HG03039 (cell line): ENCODE data around the gene CNTNAP2.

ENCODE experiments used
- ATAC-seq: cut with Tn5 transposase; IDR thresholded peaks from one replicate; pipeline ENCODE4 v1.9.1; 2021; ENCODE audit warnings: mild to moderate bottlenecking, moderate library complexity; ENCODE audit not compliant: unreplicated experiment

Gene CNTNAP2

DNA sequence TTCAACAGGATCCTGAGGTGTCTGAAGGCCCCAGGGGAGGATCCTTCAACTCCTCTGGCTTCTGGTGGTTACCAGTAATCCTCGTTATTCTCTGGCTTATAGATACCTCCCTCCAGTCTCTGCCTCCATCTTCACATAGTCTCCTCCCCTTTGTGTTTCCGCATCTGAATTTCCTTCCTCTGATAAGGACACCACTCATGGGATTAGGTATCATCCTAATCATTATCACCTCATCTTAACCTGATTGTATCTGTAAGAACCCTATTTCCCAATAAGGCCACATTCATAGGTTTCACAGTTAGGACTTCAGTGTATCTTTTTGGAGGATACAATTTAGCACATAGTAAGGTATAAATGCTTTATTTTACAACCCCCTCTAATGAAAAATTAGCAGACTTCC lies 1189.2 kb downstream of the CNTNAP2 start:
- ATAC-seq, result no peak

DNA sequence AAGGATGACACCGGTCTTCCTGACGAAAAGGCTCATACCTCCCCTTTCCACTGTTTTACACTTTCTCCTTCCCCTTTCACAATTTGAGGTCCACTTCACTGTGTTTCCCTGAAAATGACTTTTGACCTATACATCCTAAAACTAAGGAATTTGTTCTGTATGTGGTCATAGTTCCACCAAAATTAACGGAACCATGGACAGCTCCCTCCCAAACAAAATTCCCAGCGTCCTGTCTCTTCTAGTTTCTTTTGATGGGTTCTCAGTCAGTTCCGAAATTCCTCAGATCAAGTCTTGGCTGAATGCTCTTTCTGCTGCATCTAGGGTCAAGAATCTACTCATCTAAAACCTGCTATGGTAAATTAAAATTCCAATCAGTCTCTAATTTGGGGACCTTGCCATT lies 1191.9 kb downstream of the CNTNAP2 start:
- ATAC-seq, result no peak

DNA sequence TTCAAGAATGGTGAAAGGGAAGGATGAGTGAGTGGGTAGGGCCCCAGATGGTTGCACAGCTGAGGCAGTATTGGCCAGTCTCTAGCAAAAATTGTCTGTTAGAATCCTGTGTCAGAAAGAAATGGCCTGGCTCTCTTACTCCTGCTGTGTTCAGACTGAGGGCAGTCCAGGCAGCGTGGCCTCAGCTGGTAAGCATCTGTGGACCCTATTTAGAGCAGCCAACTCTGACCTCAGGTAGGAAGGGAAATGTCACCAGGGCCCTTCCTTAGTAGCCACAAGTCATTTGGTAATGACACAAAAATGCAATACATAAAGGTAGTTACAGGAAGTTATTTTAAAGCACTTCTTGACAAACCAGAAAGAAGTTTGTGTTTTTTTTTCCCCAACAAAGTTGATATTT lies 1194.7 kb downstream of the CNTNAP2 start:
- no peak for ATAC-seq

DNA sequence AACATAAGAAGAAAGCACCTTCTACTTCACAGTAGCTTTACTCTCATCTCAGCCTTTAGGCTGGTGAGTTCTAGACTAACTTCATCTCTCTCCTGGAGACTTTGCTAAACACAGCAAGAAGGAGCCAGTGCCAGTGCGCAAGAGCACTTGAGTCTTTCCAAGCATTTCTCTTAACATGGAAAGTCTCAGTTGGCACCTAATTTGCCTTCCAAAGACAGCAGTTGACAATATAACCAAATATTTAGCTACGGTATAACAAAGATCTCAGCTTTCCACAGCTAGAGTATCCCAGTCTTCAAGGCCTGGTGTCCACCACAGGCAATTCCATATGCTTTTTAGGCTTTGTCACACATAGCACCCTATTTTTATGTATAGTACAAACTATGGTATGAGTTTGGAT lies 1204.9 kb downstream of the CNTNAP2 start:
- no peak for ATAC-seq

DNA sequence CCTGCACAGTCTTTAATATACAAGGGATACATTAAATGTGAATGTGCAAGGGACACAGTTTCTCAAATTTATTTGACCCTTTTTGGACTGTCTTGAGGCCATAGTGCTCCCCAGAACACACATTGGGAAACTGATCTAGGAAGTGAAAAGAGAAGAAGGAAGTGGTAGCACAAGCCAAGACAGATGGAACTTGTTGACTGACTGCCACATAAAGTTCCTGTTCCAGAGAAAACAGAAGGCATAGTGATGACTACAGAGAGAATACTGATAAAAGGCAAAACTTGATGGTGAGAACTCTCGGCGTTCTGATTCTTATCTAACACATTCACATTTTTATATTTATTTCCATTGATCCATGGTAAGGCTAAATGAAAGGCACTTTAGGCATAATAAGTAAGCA lies 1216.4 kb downstream of the CNTNAP2 start:
- no peak for ATAC-seq

DNA sequence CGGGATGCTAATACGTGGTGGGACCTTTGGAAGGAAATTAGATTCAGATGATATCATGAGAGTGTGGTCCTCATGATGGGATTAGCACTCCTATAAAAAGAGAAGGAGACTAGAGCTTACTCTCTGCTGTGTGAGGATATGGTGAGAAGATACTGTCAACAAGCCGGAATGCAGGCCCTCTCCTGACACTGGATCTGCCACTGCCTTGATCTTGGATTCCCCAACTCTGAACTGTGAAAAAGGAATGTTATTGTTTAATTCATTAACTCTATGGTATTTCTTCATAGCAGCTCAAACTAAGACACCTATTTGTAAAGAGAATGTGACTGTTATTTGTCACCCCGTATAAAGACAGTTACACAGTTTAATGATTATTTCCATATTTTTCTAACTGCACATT lies 1246.5 kb downstream of the CNTNAP2 start:
- no peak for ATAC-seq

DNA sequence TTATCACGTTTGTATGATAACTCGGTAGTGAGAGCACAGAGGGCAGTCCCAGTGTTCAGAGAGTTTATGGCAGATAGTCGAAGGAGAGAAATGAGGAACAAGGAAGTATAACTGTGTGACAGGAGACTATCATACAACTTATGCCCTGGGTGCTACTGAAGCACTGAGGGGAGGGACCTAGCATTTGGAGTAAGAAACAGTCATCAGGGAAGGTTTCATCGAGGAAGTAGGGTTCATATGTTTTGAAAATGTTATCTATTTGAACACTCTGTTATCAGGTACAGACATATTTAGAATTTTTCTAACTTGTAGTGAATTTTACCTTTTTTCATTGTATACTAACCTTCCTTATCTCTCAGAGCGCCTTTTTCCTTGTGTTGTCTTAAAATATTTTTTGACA lies 1259.6 kb downstream of the CNTNAP2 start:
- ATAC-seq, result no peak

DNA sequence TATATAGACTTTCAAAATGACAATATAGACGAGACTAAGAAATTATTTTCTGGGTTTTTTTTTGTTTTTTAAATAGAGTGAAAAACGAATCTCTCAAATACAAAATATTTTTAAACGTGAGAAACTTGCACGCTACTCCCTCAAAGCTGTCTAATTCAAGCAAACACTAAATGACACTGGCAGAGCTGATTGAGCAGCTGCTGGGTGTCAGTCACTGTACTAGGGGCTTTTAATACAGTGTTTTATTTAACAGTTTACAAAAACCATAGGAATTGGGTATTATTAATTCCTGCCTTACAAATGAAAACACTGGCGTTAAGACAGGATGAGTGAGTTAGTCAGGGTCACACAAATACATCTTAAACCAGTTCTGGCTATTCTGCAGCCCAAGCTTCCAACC lies 1264.3 kb downstream of the CNTNAP2 start:
- no peak for ATAC-seq

DNA sequence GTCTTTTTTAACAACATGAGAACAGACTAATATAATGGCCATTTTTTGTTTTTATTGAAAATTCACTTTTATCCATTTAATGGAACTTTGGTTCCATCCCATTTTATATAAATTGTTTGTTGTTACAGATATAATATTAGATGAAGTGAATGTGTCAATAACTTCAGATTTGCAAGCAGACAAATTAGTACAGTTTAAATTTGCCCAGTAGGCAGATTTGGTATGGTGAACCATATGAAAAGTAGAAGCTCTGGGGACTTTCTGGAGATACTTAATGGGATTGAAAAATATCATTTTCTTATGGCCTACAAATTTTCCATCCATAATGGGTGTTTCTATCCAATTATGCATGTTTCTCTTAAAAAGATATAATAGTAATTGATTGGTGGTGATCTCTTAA lies 1277.7 kb downstream of the CNTNAP2 start:
- no peak for ATAC-seq

DNA sequence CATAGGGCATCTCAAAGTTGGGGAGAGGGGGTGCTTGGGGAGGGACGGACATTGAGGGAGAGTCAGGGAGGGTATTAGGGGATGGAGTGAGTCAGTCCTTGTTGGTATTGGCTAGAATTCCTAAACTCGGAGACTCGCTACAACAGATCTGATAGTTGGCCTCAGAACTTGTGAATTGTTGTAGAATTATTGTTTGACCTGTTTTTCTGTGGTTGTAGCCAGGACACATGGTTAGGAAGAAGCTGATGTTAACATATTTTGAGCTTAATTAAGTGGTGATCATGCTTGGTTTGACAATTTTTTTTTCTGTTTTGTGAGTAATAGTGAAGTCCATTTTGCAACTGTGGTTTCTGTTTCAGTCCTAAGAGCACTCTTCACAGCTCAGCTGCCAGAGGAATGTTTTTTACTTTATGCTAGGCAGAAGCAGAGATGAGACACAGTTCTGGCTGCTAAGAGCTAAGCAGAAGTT lies 1283.7 kb downstream of the CNTNAP2 start:
- no peak for ATAC-seq

DNA sequence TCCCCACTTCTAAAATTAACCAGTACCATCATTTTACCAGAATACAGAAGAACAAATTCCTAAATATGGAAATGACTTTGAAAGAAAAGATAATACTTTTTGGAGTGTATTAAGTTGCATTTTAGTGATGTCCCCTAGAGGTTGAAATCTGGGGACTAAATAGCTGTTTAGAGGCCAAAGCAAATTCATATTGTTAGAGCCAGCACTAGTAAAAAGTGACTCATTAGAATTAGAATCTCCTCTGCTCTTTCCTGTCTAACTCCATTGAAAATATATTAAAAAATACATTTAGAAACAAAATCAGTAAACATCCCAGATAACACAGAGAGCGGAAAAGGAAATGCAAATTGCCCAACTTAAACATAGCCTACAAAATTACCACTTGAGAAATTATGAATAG lies 1284.3 kb downstream of the CNTNAP2 start:
- ATAC-seq, result no peak

DNA sequence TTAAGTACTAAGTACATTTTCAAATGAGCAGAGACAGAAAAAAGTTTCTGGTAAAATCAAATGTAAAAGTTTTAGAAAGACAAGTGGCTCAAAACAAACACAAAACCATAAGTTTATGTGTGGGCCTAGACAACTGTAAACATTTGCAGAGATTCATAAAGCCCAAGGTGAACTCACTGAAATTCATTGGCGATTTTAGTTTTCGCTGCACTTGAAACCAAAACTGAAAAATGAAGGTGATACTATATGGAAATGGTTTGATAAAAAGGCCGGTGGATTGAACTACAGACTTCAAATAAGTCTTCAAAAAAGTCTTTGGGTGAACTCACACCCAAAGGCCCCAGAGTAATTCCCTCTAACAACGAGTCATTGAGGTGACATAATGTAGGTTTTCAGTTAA lies 1289.0 kb downstream of the CNTNAP2 start:
- ATAC-seq, result no peak

DNA sequence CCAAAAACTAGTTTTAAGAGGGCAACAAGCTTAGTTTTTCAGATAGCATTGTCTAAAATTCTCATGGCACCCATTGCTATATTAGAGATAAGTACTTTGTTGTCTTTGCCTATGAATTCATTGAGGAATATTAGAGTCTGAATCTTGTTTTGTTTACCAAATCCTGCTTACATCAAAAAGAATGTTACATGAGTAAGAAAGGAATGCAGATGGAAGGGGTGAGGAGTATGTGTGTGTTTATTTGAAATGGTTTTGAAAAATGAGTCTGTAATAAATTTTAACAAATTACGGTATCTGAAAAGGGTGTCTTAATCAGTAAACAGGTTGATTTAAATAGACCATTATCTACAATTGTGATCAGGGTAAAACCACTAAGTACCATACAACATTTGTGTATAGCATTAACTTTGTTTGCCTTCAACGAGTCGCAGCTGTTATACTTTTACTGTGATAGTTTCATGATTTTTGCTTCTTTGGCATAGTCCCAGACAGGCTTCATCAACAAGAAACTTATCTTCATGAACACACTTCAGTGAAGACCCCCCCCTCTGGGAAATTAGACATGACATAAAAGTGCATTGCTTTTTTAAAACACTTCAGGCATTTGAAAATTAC lies 1290.0 kb downstream of the CNTNAP2 start:
- no peak for ATAC-seq

DNA sequence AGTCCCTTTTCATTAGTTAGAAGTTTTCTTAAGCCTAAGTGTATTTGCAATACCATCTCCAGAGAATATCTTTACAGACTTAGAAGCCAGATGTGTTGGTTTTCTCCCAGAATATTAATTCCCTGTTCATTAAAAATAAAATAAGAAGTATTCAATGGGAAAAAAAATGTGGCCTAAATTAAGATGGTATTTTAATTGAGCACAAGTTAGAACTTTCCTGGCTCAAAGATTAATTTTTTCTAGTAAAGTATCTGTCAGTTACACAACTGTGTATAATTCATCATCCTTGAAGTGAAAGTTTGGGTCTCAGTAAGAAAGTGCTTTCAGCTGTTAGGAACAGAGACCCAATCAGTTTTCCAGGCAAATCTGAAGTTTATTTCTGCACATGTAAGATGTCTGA lies 1294.5 kb downstream of the CNTNAP2 start:
- no peak for ATAC-seq

DNA sequence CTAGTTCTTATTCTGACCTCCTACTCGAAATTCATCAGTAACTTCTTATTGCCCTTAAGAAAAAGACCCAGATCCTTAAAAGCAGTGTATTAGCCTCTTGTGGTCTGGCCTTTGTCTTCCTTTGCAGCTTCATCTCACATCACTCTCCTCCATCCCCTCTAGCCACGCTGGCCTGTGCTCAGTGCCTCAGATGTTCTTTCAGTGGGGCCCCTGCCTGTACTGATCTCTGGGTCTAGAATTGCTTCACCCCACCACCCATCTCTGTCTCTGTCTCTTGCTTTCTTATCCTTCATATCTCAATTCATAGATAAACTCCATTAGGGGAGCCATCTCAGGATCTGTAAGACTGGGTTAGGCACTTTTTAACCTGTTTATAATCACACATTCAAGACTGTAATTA lies 1295.5 kb downstream of the CNTNAP2 start:
- no peak for ATAC-seq

DNA sequence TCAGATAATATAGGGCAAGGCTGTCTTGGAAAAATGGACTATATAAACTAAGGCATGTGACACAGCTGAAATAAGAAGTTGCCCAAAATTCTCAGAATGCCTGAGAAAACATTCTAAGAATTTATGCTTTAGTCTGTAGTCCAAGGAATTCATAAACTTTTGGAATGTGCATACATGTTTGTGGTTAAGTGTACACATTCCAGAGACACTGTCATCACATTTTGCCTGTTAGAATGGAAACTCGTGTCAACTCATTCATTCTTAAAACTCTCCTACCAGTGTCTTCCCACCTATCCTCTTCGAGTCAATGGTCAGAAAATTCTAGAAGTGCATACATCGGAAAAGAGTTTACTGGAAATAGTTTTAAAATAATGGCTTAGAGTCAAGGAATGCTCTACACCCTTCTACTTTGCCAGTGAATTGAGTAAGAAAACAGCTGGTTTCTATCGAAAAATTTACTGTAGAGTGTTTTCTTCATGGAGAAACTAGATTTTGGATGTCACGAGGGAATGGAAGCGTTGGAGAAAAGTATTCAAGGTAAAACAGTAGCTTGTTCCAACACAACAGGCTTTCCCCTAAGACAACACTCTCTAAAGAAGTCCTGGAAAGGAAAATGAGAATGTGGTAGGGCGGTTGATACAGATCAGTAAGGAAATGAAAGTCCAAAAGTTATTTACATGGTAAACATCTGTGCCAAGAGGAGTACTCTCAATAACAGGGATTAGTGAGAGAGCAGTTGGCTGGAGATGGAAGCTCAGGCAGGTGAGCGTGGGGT lies 1296.4 kb downstream of the CNTNAP2 start:
- ATAC-seq, result no peak

DNA sequence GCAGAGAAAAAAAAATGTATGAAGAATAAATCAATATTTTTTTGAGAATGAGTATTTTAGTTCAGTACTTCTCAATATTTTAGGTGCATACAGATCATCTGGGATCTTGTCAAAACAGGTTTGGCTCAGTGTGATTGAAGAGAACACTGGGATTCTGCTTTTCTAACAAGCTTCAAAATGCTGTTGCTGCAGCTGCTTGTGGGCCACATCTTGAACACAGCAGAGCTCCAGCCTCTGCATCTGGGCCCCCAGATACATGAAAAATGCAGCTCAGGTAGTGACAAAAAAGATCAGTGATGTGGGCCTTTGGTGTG lies 1296.9 kb downstream of the CNTNAP2 start:
- ATAC-seq, result no peak

DNA sequence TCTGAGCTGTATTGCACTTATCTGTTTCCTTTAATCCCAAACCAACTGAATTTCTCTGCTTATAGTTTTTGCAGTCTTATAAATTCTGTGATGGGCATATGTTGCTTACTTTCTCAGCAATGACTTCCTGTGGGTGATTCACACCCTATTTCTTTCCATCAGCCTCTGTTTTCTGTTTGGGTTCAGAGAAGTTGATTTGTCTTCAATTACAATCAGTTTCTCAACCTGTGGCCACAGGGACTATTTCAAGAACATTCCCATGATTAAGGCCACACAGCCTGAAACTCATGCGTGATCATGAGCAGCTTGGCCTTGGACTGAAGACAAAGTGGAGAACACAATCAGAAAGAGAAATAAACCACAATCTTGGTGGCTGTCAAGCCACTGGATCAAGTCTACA lies 1299.4 kb downstream of the CNTNAP2 start:
- no peak for ATAC-seq

DNA sequence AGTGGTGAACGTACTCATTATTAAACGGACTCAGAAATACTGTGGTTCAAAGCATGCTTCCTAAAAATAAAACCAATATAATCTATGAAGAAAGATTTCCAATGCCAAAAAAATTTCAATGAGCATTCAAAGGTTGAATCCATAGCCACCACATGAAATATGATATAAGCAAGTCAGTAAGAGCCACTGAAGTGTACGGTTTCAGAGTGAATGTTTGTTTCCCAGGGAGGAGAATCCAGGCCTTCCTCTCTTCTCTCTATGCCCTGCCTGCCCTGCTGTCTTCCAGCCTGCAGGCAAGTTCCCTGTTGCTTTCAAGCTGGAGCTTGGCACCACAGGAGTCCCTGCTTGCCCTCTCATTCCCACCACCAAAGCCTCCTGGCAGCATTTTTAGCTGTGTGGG lies 1302.4 kb downstream of the CNTNAP2 start:
- ATAC-seq, result no peak

DNA sequence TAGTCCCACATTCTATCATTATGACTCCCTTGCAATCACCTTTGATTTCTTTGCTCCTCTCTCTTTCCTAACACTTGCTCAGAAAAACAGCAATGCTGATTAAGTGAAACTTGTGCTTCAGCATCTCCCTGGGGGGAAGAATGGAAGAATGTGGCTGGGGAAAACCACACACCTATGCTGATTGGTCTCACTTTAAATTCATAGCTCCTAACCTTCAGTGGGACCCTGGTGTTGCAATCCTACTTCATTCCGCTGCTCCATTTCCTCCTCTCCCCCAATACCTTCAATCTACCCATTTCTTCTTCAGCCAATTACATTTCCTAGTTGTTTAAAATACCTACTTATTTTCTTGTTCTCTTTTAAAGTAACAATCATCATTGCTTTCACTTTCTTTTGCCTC lies 1307.3 kb downstream of the CNTNAP2 start:
- ATAC-seq, result no peak

DNA sequence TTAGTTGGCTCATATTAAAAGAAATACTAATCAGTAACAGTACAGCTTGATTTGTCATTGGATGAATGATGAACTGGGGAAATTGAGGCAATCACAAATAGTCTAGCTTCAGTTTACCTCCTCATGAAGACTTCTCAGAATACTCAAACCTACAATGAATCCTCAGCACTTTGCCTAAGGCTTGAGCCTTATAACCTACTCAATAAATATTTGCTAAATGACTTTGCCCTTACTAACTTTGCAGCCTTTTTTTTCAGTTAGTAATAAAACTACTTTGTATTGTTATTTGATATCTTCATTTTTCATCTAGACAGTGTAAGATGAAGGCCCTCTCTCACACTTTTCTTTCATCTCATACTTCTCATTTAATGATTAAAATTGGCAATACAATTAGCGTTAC lies 1311.5 kb downstream of the CNTNAP2 start:
- no peak for ATAC-seq

DNA sequence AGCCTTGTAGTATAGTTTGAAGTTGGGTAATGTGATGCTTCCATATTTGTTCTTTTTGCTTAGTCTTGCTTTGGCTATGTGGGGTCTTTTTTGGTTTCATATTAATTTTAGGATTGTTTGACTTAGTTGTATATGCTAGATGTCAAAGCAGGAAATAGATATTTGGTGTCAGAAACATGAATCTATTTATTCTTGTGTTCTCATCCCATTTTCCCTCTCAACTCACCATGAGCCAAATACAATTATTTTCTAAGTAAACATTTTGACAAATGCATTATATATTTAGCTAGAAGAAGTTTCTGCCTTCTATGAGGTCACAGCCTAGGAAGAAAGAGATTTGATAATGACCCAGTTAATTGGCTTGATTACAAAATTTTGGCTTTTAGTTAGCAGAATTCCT lies 1313.4 kb downstream of the CNTNAP2 start:
- ATAC-seq, result no peak

DNA sequence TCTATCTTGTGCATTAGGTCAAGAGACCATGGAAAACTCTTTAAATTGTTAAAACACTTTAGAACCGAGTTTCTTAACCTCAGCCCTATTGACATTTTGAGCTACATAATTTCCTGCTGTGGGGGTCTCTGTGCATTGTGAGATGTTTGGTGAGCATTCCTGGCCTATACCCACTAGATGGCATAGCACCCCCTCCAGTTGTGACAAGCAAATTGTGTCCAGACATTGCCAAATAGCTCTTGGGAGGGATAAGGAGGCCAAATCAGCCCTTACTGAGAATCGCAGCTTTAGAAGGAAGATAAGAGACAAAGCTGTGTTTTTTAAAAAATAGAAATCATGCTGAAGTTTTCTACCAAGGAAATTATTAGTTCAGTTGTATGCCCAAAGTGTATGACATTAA lies 1315.5 kb downstream of the CNTNAP2 start:
- no peak for ATAC-seq
